ENCODE data around the gene HAUS3. TPM values are rescaled to one million over a fixed set of nuclear protein-coding genes. Genes with fewer than 3 reads are reported as not detected.

The HAUS3 gene
- total and polyA plus RNA-seq, 10 of the 15 experiments (the other 5 are each of a cell fraction or from before 2014, with no cell fraction given) = 4.2 to 23.9 (median 12.3) TPM

- TF ChIP-seq, protein P1, sequence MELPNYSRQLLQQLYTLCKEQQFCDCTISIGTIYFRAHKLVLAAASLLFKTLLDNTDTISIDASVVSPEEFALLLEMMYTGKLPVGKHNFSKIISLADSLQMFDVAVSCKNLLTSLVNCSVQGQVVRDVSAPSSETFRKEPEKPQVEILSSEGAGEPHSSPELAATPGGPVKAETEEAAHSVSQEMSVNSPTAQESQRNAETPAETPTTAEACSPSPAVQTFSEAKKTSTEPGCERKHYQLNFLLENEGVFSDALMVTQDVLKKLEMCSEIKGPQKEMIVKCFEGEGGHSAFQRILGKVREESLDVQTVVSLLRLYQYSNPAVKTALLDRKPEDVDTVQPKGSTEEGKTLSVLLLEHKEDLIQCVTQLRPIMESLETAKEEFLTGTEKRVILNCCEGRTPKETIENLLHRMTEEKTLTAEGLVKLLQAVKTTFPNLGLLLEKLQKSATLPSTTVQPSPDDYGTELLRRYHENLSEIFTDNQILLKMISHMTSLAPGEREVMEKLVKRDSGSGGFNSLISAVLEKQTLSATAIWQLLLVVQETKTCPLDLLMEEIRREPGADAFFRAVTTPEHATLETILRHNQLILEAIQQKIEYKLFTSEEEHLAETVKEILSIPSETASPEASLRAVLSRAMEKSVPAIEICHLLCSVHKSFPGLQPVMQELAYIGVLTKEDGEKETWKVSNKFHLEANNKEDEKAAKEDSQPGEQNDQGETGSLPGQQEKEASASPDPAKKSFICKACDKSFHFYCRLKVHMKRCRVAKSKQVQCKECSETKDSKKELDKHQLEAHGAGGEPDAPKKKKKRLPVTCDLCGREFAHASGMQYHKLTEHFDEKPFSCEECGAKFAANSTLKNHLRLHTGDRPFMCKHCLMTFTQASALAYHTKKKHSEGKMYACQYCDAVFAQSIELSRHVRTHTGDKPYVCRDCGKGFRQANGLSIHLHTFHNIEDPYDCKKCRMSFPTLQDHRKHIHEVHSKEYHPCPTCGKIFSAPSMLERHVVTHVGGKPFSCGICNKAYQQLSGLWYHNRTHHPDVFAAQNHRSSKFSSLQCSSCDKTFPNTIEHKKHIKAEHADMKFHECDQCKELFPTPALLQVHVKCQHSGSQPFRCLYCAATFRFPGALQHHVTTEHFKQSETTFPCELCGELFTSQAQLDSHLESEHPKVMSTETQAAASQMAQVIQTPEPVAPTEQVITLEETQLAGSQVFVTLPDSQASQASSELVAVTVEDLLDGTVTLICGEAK (IDR thresholded peaks at IDR 0.05; ENCODE audit: borderline replicate concordance) = no peak
These were observed 16.4 kb upstream of the HAUS3 start (continued) for GRCh38 chr4:2258091-2259035.

GRCh38 chr4:2257361-2258081 is 15.6 kb upstream of the HAUS3 start:
- ChIA-PET CTCF (interaction anchor here (1.1 kb wide), 1 partner anchor 17 kb away, joined by 4 read pairs; no protein-coding TSS in a partner anchor), POLR2A (interaction anchor here (0.5 to 1.4 kb wide), 5 partner anchors 16 to 182 kb away, joined by 3 to 9 read pairs (median 3); partner anchors contain the start of genes CFAP99, HAUS3, POLN and ZFYVE28), SMC1A (ENCODE audit: uncharacterized antibody, unreplicated experiment) (interaction anchor here (1.7 kb wide), 1 partner anchor 19 kb away, joined by 6 read pairs; no protein-coding TSS in a partner anchor), RAD21 (ENCODE audit: unreplicated experiment) (interaction anchor here (1.0 to 1.5 kb wide), 3 partner anchors 17 to 155 kb away, joined by 3 to 5 read pairs (median 4); no protein-coding TSS in a partner anchor)
- Histone ChIP-seq H3K27ac (ENCODE audit: control insufficient read depth, insufficient read depth) (0 out of 2 replicates have a peak overlapping the region, but pooled peaks have one; percentile 18), H3K79me2 (ENCODE audit: control insufficient read depth, insufficient read depth, low read length) (peaks cover 10% of the 10 kb centered on the region), H3K9me3 (replicated peaks; ENCODE audit: control insufficient read depth, insufficient read depth, low read length) (no peaks in the 10 kb centered on the region), H4K20me1 (ENCODE audit: control insufficient read depth, insufficient read depth) (no peaks in the 10 kb centered on the region; the same call in 1 of the 2 replicates), H3K4me2 (ENCODE audit: control insufficient read depth, insufficient read depth) (no peak overlapping the region), H3K4me1 (ENCODE audit: control insufficient read depth, insufficient read depth, low read length) (no peaks in the 10 kb centered on the region), H2AFZ (ENCODE audit: control insufficient read depth, low read depth, low read length) (no peak overlapping the region), H3K36me3 (ENCODE audit: control insufficient read depth in 2 of 2, insufficient read depth in 2 of 2, low read length in 1 of 2) (peaks cover 0 to 4% of the 10 kb centered on the region in 2 experiments; a peak in 2 of 4 replicates), H3K9ac (ENCODE audit: control insufficient read depth, insufficient read depth, low read length) (no peak overlapping the region; the same call in 1 of the 2 replicates), H3K4me3 (no peak overlapping the region), H3K27me3 (replicated peaks in 1 of 2; ENCODE audit: control insufficient read depth in 2 of 2, insufficient read depth in 2 of 2, low read length in 1 of 2) (no peaks in the 10 kb centered on the region)
- TF ChIP-seq IKZF1 (conservative IDR thresholded peaks at IDR 0.05) (0 out of 2 replicates have a peak, but pooled peaks have one; percentile 2), POU2F2 (IDR thresholded peaks at IDR 0.05; ENCODE audit: borderline replicate concordance, low read depth, low read length) (no peak), NFYB (IDR thresholded peaks at IDR 0.05; ENCODE audit: insufficient read depth, low read depth, low read length) (no peak)
- DNase-seq (ENCODE audit: low read depth, low spot score) (no peak), FAIRE-seq (no peak), ATAC-seq (no peak)
- 77% methylated on average over 14 of the region's 14 CpGs for WGBS (ENCODE audit: insufficient coverage, insufficient replicate concordance, low lambda C conversion rate, missing lambda C conversion rate)
- BruUV-seq (replicated peaks) = no TSS peak
- intact Hi-C loops (cut with micrococcal nuclease; ENCODE audit: unreplicated experiment) = no loop called here
- in situ Hi-C loops (cut with MboI) = no loop called here

All from GM12878 (cell line).